HG02678 (cell line): ENCODE measurements around the gene FSIP1.

Experiments
- ATAC-seq: cut with Tn5 transposase; IDR thresholded peaks from one replicate; pipeline ENCODE4 v1.9.1; 2021; ENCODE audit warnings: mild to moderate bottlenecking, moderate library complexity; ENCODE audit not compliant: unreplicated experiment

FSIP1 gene

DNA sequence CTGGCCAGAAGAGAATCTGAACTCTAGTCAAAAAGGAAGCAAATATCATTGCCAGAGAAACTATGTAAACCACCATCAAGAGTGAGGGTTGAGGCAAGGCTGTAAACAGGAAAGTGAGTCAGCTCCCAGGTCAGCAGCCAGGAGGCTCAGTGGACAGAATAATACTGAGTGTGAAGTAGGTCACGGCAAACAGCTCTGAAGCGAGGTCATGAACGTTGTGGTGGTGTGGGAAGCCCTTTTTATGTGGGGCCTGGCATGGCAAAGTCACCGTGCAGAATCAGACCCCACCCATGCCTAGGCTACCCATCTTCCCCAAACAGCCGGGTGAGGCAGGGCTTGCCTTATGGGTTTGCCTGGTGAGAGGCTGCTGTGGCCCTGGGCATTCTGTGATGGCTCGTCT, 157.8 kb downstream of the FSIP1 start:
- no peak for ATAC-seq

DNA sequence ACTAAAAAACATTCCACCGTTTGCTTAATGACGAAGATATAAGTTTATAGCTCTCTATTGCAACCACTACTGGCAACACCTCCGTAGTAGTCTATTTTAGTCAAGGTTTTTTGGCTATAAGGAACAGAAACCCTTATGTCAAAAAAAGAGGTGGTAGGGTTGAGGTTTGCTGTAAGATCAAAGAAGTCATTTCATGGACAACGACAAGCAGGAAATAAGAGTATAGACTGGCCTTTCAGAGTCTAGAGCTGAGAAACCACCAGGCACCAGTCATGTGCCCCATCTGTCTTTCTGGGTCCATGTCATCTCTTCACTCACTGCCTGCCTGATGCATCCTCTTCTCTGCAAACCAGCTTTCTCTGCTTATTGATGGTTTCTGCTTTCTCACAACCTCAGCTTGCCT, 159.1 kb downstream of the FSIP1 start:
- ATAC-seq: peak; percentile 97

- peak; percentile 6 for ATAC-seq
Measured at GRCh38 chr15:39622660-39623516, 159.8 kb downstream of the FSIP1 start.

GRCh38 chr15:39621976-39622375, 160.7 kb downstream of the FSIP1 start:
- no peak for ATAC-seq

DNA sequence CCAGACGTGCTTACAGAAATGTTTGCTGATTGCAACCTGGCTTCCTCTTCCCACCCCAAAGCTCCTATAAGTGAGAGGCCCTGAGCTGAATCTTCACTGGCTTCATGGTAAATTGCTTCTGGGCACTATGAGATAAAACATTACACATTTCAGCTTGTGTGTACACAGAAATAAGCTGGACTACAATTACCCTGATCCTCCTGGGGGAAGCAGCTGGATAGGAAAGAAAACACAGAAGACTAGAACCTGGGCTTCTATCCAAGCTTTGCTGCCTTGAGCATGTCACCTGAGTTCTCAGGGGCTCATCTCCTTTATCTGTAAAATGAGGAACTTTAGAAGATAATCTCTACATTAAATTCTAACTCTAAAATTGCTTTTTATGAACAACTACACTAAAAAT, 161.4 kb downstream of the FSIP1 start:
- no peak for ATAC-seq

GRCh38 chr15:39618063-39618823, 164.4 kb downstream of the FSIP1 start:
- ATAC-seq: no peak

GRCh38 chr15:39616731-39617455, 165.7 kb downstream of the FSIP1 start:
- no peak for ATAC-seq

DNA sequence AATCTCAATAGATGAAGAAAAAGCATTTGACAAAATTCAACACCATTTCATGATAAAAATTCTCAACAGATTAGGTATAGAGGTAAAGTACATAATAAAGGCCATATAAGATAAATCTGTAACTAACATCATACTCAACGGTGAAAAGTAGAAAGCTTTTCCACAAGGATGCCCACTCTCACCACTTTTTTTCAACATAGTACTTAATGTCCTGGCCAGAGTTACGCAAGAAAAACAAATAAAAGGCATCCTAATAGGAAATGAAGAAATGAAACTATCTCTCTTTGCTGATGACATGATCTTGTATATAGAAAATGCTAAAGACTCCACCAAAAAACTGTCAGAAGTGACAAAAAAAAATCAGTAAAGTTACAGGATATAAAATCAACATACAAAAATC, 168.8 kb downstream of the FSIP1 start:
- ATAC-seq: no peak

GRCh38 chr15:39613271-39613670, 169.4 kb downstream of the FSIP1 start:
- ATAC-seq: no peak

DNA sequence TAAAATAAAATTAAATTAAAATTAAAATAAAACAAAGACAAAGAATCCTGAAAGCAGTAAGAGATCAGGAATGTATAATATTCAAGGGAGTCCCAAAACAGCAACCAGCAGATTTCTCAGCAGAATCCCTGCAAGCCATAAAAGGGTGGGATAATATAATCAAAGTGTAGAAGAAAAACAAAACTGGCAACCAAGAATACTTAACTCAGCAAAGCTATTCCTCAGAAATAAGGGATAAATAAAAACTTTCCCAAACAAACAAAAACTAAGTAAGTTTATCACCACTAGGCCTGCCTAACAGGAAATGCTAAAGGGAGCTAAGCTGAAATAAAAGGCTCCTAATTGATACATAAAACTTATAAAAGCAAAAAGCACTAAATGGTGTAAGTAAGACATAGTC, 172.0 kb downstream of the FSIP1 start:
- no peak for ATAC-seq

DNA sequence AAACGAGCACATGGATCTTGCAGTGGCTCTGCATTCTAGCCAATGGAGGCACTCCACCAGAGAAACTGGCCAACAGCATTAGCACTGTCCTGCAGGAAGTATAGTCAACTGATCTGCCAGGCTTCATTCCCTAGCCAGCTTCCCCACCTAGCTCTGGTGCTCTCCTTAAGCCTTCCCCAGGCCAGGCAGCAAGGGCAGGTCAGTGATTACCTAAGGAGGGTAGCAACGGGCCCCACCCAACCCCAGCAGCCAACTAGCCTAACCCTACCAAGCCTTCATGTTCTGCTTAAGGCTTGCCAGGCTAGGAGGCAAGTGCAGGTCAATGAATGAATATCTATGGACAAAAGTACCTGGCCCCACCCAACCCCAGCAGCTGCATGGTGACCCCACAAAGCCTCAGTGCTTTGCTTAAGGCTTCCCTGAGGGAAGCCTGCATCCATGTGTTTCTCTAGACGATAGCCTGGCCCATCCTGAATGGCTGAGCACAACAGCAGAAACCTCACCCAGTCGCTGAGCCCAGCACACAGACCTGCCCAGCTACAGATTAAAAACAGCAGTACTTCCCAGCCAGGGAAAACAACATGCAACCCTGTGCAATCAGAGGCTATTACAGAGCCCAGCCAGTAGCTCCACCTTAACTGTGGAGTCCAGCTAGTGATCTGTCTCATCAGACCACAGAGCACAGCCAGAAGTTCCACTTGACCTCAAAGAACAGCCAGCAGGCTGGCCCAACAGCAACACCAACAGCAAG, 173.3 kb downstream of the FSIP1 start:
- no peak for ATAC-seq

- no peak for ATAC-seq
Measured at GRCh38 chr15:39608185-39609139, 174.2 kb downstream of the FSIP1 start.

DNA sequence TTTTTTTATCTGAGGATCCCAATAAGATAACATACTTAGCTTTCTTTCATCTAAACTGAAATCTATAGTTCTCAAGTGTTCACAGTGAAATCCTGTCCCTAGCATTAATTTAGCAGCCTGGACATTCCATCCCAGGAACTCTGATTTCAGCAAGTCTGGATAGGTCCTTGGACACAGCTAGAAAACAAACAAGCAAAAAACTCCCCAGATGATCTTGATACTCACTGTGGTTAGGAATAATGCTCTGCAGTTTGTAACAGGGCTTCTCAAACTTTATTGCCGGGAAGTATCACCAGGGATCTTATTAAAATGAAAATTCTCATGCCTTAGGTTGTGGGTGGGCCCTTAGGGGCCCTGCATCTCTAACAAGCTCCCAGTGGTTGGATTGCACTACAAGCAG, 177.5 kb downstream of the FSIP1 start:
- no peak for ATAC-seq

DNA sequence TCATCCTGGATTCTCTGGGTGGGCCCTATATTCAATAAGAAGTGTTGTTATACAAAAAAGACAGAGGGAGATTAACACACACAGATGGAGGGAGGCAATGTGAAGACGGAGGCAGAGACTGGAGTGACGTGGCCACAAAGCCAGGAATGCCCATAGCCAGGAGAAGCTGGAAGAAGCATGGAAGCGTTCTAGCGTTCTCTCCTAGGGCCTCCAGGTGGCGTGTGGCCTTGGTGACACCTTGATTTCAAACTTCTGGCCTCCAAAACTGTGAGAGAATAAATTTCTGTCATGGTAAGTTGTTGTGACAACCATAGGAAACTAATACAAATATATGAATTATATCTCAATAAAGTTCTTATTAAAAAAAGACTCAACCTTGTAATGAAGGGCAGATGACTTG, 180.5 kb downstream of the FSIP1 start:
- ATAC-seq: no peak

DNA sequence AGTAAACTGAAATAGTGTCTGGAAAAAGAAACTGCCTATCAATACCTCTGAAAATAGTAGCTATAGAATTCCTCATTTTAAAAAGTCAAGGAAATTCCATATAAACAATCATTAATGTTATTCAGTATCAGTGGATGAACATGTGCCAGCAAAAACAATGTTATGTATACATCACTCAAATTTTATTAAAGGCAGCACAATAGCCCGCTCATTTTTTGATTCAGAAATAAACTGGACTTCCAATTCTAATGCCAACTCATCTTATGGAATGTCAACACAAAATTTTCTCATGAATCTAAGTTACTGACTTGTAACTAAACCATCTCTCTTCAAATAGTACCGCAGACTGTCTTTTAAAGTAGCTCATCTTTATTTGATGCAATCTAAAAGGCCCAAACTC, 182.8 kb downstream of the FSIP1 start:
- ATAC-seq: no peak

- ATAC-seq: no peak
Measured at GRCh38 chr15:39598958-39599845, 183.4 kb downstream of the FSIP1 start.

DNA sequence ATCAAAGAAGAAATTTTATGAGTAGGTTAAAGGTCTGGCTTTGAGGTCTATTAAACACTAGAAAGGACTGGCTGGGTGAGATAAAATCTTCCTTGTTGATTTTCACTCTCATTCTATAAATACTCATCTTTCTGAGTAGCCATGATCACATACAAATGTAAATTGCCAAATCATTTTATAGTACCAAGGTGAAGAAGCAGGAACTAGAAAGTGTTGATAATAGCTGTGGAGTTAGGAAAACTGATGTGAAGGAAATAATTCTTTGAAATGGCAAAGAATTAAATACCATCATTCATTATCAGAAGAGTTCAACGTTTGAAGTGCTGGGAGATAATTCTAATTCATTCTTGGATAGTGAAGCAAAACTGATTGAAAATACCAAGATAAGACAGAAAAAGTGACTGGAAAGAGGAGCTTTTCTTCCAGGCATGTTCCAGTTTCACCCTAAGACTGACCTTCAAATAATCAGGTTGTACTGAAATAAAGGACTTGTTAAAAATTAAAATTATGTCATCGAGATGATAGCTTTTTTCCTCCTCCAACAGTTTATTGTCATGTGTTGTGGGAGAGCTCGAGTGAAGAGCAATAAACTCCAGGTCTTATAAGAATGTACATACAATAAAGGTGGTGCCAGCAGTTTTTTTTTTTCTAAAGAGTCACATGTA, 184.3 kb downstream of the FSIP1 start:
- no peak for ATAC-seq

GRCh38 chr15:39597751-39598185, 184.9 kb downstream of the FSIP1 start:
- ATAC-seq: no peak
